Measurements from ENCODE around the gene VRK2.

Gene VRK2

GRCh38 chr2:58044145-58044544 lies 2.5 kb upstream of the VRK2 start:
- TF ChIP-seq CTCF (IDR thresholded peaks at IDR 0.05; ENCODE audit: extremely low read depth, missing control alignments) = no peak
- DNase-seq (ENCODE audit: low spot score) = no peak

DNA sequence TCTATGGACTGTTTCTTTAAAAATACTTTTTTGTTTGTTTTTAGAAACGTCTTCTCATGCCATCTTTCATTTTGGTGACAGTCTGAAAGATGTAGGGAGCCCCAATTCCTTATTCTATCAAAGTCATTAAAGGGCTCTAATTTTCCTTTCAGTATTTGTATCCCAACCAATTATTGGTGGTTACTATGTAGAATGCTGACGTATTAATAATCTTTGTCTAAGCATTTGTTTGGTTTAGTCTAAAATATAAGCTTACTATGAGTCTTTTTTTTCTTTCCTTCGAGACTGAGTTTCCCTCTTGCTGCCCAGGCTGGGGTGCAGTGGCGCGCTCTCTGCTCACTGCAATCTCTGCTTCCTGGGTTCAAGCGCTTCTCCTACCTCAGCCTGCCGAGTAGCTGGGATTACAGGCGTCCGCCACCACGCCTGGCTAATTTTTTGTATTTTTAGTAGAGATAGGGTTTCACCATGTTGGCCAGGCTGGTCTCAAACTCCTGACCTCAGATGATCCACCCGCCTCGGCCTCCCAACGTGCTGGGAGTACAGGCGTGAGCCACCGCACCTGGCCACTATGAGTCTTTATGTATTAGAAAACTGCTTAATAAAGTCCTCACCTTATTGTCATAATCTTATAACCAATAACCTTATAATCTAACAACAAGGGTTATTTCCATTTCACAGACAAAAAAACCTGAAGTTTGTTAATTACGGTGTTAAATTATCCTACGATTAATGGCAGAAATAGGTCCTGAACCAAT lies 849 bp upstream of the VRK2 start:
- TF ChIP-seq CTCF (IDR thresholded peaks at IDR 0.05; ENCODE audit: extremely low read depth, missing control alignments) = no peak
- no peak for DNase-seq (ENCODE audit: low spot score)

GRCh38 chr2:58046335-58046584 lies 346 bp upstream of the VRK2 start:
- TF ChIP-seq CTCF (IDR thresholded peaks at IDR 0.05; ENCODE audit: extremely low read depth, missing control alignments) = no peak
- no peak for DNase-seq (ENCODE audit: low spot score)

- no peak for TF ChIP-seq CTCF (IDR thresholded peaks at IDR 0.05; ENCODE audit: extremely low read depth, missing control alignments)
- DNase-seq (ENCODE audit: low spot score) = peak; percentile 64
Measured at GRCh38 chr2:58047373-58047935, 848 bp downstream of the VRK2 start.

DNA sequence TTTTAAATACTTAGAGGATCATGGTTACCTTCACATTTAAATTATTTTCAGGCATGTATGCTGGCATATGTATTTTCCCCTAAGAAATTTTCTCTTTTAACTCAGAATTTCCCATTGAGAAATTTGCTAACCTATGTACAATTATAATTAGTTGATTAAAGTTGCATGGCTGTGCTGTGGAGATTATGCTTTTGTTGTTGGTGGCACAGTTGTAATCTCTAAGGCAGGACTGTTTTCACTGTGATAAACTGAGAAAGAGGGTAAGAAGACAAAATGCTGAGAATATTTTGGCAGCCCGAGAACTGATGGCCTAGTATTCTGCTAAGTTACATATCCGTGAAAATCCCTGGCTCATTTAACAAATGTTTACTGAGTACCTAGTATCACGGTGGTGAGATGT lies 1.4 kb downstream of the VRK2 start:
- no peak for DNase-seq (ENCODE audit: low spot score)
- TF ChIP-seq CTCF (IDR thresholded peaks at IDR 0.05; ENCODE audit: extremely low read depth, missing control alignments) = no peak

- DNase-seq (ENCODE audit: low spot score) = no peak
- TF ChIP-seq CTCF (IDR thresholded peaks at IDR 0.05; ENCODE audit: extremely low read depth, missing control alignments) = no peak
Measured at GRCh38 chr2:58051445-58051844, 4.8 kb downstream of the VRK2 start.

DNA sequence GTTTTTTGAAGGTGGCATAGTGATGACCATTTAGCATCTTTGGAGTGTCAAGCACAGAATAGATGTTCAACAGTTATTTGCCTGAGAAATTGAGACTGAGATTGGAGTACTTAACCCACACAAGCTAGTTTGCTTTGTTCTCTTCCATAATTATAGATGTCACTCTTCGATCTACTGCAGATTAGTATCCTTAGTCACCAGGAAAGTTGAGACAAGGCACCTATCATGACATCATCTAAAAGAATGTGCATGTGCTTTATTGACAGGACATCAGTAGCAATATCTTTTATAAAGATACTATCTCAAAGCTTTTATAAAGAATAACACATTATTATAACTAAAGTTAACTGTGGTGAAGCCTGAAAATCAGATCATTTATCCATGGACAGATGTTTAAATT lies 6.4 kb downstream of the VRK2 start:
- DNase-seq (ENCODE audit: low spot score) = no peak
- no peak for TF ChIP-seq CTCF (IDR thresholded peaks at IDR 0.05; ENCODE audit: extremely low read depth, missing control alignments)
